Iris pigment epithelial cell (primary cell): ENCODE data around the gene AKR7A3.
A peak's percentile ranks its signal among the peaks of the same experiment; 100 is the strongest.
"Not testable (repeated sequence)": the region's sequence is repeated elsewhere in the genome, so short reads cannot be mapped to it uniquely, and the experiment has no call there.

Experiments used
- DNase-seq: peaks from one replicate; pipeline ENCODE4 v3.0.0-alpha.2; 2011; ENCODE audit warnings: low read depth

AKR7A3 gene

DNA sequence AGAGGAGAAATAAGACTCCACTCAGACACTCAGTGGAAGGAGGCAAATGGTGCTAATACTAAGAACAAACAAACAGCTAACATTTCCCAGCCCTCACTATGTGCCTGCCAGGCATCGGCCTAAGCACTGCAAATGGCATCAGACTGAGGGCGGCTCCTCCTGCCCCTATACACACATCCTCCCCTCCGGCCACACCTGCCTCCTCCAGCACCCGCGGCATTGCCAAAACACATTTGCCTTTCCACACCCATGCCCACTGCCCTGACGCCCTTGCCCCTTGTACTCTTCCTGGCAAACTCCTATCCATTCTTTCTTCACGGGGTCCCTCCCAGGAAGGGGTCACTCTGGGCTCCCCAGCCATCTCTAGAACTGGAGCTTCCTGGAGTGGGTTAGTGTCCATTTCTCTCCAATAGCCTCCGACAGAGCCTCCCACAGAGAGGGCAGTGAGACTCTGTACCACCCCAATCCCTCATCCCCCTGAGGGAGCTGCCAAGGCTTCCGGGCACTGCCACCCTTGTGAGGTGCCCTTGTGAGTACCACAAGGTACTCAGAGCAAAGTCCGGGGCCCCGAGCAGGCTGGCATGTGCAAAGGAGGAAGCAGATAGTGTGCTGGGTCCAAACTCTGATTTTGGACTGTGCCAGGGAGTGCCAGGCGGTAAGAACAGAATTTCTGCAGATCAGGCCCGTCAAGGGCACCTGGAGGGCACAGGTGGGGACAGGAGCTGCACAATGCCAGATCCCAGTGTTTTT, 959 bp downstream of the AKR7A3 start:
- no peak for DNase-seq

DNA sequence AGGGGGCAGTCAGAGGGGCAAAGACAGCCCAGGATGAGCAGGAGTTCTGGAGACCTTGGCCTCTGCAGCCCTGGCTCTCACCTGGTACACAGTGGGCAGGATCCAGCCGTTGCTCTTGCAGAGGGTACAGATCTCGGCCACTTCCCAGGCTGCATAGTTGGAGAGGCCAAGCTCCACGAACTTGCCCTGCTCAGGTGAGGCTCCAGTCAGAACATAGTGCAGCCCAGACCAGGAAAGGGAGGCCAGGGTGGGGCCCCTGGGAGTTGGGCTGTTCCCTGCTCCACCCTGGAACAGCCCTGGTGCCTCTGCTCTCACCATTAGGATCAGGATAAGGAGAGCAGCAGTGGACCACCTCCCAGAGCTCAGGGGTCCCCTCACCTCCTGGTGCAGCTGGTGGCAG, 2.8 kb downstream of the AKR7A3 start:
- not testable (repeated sequence) for DNase-seq

DNA sequence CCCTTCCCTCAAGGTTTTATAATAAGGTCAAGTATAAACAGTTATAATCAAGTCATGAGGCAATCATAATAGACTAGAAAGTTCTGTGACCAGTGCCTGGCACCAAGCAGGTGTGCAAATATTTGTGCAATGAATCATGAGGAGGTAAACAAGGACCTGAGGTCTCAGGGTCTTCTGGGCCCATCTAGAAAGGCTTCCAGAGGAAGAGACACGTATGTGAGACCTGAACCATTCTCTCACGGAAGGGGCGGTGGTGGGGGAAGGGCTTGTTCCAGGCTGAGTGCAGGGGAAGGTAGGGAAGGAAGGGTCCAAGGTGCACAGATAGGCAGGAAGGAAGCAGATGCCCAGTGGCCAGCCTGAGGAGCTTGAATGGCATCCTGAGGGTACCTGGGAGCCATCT, 3.2 kb downstream of the AKR7A3 start:
- not testable (repeated sequence) for DNase-seq

DNA sequence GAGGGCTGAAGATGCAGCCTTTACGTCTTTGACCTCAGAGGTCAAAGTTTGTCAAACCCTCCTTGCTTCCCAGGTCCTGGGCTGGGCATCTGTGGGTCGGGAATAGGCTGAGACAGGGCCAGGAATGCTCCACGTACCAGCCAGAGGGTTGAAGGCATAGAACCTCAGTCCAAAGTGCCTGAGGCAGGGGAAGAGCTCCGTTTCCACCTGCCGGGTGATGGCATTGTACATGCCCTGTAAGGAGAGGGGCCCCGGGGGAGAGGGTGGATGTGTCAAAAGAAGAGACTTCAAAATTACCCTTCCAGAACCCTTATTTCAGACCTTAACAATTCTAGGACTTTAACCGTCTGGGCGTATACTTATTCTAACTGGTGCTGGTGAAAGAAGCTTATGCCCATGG, 3.7 kb downstream of the AKR7A3 start:
- no peak for DNase-seq

DNA sequence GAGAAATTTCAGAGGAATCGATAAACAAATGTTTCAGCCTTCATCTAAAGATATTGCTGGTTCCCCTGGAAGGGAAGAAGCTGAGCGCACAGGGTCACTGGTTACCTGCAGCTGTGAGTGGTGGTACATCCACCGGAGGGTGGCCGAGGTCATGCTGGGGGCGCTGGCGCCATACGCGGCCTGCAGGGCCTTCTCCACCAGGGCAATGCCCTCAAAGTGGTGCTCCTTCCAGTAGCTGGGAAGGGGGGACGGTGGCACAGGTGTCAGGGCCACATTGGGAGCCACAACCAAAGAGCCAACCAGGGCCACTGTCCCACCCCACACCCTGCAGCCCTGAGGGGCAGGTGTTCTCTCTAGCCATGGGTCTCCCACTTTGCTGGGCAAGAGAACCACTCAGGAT, 4.7 kb downstream of the AKR7A3 start:
- no peak for DNase-seq

DNA sequence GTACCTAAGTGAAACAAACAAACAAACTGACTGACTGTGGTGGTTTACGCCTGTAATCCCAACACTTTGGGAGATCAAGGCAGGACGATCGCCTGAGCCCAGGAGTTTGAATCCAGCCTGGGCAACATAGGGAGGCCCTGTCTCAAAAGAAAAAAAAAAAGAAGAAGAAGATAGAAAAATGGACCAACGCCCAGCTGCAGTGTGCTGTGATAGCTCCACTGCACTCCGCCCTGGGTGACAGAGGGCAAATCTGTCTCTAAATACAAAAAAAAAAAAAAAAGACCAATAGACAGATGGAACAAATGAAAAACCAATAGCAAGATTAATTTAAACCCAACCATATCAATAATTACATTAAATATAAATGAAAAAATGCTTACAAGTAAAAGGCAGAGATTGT, 13.9 kb downstream of the AKR7A3 start:
- no peak for DNase-seq

DNA sequence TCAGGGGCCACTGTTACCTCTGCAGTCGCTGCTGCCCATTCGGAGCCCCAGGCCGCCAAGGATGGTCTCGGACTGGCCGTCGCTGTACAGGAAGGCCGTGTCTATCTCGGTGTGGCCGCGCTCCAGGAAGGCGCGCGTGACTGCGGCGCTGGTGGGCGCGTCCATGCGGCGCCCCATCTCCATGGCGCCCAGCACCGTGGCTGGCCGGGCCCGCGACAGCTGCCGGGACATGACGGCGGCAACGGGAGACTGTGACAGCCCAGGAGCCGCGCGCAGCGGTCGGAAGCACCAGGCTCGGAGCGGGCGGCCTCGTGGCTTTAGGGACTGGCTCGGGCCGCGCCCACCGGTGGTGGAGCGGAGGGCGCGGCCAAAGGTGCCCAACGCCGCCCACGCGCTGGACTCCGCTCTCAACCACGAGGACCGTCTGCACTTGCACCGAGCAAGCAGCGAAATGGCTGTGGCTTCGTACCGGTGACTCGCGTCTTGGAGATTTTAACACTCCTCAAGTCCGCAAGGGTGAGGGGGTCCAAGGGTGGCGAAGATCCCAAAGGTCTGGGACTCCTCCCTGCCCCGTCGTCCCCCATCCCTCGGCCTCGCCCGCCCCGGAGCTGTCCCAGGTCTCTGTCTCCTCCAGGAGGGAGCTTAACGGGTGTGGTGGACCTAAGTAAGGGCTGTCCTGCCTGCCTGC, 14.6 kb downstream of the AKR7A3 start:
- DNase-seq: not testable (repeated sequence)

DNA sequence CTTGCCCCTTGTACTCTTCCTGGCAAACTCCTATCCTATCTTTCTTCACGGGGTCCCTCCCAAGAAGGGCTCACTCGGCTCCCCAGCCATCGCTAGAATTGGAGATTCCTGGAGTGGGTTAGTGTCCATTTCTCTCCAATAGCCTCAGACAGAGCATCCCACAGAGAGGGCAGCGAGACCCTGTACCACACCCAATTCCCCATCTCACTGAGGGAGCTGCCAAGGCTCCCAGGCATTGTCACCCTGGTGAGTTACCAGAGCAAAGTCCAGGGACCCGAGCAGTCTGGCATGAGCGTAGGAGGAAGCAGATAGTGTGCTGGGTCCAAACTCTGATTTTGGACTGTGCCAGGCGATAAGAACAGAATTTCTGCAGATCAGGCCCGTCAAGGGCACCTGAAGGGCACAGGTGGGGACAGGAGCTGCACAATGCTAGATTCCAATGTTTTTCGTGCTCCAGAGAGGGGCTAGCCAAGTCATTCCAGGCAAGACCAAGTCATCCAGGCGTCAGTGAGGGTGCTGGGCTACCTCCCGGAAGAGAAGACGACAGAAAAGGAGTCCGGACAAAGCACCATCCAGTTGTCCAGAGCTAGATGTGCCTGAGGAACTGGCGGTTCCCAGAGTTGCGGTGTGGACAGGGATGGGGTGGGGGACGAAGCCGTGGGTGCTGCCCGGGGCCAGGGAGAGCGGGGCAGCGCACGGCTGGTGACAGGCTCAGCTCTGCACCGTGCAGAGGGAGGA, 15.3 kb downstream of the AKR7A3 start:
- DNase-seq: no peak

DNA sequence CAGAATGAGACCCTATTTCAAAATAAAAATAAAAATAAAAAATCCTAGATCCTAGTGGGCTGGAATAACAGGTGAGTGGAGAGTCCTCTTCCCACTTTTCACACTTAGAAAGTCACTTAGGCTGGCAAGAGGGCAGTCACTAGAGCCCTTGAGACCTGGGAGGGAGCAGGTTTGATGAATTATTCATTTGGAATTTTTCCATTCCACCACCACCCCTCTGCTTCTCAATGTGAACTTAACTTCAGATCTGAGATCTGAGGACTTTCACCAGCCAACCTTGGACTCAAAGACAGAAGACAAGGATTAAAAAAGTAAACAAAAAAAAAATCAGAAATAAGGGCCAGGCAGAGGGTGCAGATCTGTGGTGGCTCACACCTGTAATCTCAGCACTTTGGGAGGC, 16.5 kb downstream of the AKR7A3 start:
- DNase-seq: no peak

DNA sequence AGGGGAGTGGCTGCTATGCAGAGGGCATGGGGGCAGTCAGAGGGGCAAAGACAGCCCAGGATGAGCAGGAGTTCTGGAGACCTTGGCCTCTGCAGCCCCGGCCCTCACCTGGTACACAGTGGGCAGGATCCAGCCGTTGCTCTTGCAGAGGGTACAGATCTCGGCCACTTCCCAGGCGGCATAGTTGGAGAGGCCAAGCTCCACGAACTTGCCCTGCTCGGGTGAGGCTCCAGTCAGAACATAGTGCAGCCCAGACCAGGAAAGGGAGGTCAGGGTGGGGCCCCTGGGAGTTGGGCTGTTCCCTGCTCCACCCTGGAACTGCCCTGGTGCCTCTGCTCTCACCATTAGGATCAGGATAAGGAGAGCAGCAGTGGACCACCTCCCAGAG, 18.2 kb downstream of the AKR7A3 start:
- not testable (repeated sequence) for DNase-seq

DNA sequence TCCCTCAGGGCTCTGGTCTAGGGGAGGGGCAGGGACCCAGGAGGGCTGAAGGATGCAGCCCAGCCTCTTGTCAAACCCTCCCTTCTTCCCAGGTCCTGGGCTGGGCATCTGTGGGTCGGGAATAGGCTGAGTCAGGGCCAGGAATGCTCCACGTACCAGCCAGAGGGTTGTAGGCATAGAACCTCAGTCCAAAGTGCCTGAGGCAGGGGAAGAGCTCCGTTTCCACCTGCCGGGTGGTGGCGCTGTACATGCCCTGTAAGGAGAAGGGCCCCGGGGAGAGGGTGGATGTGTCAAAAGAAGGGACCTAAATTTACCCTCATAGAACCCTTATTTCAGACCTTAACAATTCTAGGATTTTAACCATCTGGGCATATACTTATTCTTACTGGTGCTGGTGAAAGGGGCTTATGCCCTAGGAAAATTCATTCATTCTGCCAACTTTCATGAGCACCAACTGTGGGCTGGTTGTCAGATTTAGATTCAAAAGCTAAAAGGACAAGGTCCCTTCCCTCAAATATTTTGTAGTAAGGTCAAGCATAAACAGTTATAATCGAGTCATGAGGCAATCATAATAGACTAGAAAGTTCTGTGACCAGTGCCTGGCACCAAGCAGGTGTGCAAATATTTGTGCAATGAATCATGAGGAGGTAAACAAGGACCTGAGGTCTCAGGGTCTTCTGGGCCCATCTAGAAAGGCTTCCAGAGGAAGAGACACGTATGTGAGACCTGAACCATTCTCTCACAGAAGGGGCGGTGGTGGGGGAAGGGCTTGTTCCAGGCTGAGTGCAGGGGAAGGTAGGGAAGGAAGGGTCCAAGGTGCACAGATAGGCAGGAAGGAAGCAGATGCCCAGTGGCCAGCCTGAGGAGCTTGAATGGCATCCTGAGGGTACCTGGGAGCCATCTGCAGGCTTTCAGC, 18.9 kb downstream of the AKR7A3 start:
- DNase-seq: not testable (repeated sequence)

DNA sequence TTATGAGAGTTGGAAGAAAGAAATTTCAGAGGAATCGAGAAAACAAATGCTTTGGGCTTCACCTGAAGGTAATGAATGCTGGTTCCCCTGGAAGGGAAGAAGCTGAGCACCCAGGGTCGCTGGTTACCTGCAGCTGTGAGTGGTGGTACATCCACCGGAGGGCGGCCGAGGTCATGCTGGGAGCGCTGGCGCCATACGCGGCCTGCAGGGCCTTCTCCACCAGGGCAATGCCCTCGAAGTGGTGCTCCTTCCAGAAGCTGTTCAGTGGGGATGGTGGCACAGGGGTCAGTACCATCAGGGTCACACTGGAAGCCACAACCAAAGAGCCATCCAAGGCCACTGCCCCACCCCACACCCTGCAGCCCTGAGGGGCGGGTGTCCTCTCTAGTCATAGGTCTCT, 20.1 kb downstream of the AKR7A3 start:
- DNase-seq: no peak

DNA sequence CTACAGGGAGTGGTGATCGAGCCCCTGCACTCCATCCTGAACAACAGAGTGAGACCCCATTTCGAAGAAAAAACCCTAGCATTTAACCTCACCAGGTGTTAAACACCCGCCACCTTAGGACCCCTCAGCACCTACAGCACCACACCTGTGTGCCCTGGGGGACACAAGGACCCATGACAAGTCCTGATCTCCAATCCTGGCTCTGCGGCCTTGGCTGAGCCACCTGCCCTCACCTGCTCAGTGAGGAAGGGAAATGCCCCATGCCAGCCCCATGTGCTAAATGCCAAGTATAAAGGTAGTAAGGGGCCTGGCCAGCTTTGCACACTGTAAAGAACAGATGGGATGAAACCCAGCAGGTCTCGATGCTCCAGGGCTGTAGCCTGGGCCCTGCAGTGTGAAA, 25.8 kb downstream of the AKR7A3 start:
- DNase-seq: no peak

DNA sequence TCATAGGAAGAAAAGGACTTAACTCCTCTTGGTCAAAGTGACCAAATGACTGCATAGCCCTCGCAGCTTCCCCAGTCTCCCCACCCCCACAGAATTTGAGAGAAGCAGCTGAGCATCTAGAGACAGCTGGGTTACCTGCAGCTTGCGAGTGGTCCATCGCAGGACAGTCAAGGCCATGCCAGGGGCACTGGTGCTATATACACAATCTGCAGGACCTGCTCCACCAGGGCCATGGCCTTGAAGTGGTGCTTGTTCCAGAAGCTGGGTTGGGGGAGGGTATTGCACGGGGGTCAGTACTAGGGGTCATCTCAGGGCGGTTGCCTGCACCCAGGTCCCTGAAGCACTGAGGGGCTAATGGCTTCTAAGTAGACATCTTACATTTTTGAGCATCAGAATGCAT, 26.5 kb downstream of the AKR7A3 start:
- no peak for DNase-seq

DNA sequence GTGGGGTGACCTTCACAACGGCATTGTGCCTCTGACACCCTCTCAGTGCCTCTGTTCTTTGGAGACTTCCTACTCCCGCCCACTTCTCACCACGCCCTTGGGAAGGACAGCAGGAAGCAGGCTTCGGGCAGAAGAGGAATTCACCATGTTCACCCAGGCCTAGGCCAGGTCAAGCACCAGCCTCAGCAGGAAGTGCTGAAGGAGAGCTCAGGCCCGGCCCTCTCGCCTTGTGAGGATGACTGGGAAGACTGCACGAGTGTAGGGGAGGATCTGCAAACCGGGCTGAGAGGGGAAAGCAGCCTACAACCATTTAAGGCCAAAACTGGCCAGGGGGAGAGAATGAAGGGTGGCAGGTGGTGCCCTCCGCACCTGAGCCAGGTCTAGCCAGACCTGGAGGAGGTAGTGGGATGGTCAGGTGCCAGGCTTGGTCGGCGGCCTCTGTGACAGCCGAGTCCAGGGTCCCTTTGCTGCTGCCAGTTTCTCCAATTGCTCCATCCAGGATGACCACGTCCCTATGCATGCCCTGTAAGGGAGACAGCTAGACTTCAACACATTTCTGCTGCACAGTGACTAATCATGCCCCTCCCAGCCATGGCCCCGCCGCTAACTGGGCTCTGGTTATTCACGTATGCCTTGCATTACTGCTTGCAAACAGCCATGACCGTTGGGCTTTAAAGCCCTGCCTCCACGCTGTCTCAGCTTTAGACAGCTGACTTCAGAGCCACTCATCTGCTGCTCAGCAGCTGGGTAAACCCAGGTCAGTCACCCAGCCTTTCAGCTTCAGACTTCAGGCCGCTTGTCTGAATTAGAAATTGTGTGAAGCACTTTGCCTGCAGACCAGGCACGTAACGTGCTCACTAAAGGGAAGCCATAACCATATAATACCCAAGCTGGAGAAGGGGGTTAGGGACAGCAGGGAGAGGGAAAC, 28.1 kb downstream of the AKR7A3 start:
- DNase-seq: peak; percentile 89

DNA sequence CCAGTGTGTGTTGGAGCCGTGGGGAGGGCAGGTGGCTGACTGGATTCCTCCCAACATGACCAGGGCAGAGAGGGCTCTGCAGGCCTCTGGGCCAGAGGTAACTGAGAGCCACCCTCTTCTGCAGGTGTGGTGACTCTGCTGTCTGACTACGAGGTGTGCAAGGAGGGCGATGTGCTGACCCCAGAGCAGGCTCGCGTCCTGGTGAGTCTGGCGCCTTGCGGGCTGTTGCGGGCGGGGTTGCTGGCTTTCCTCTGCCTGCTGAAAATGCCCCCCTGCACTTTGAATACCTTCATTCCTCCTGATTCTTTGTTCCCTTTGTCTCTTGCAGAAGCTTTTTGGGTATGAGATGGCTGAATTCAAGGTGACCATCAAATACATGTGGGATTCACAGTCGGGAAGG, 30.2 kb downstream of the AKR7A3 start:
- DNase-seq: no peak

DNA sequence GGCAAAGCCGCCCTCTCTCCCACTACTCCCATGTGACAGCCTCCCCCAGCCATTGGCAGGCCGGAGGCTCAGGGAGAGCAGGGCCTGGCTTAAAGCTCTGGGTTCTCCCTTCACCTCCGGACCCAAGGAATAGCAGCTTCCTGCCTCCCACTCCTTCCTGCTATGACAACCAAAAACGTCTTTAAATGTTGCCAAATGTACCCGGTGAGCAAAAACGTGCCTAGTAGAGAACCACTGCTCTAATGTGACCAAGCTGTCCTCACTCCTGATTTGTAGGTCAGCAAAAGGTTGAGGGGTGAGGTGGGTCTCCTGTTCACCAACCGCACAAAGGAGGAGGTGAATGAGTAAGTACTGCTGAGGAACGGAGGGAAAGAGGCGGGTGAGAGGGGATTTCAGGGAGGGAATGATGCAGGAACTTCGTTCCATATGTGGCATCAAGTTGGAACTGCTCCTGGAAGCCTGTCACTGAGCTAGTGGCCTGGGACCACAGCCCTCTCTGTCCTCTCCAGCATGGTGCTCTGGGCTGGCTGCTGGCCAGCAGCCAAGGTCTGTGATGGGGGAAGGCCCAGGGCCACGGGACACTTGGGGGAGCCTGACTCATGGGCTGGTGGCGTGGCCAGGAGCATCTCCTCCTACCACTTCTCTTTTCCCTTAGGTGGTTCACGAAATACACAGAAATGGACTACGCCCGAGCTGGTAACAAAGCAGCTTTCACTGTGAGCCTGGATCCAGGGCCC, 31.2 kb downstream of the AKR7A3 start:
- DNase-seq: peak; percentile 36

DNA sequence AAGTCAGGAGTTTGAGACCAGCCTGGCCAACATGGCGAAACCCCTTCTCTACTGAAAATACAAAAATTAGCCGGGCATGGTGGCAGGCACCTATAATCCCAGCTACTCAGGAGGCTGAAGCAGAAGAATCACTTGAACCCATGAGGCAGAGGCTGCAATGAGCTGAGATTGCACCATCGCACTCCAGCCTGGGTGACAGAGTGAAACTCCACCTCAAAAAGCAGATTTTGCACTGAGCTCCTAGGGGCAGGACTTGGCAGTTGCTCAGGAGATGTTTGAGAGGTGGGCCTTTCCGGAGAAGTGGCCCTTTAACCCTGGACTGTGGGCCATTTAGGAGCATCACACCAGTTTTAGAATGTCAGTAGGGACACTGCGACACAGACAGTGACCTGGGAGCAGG, 32.3 kb downstream of the AKR7A3 start:
- DNase-seq: not testable (repeated sequence)

DNA sequence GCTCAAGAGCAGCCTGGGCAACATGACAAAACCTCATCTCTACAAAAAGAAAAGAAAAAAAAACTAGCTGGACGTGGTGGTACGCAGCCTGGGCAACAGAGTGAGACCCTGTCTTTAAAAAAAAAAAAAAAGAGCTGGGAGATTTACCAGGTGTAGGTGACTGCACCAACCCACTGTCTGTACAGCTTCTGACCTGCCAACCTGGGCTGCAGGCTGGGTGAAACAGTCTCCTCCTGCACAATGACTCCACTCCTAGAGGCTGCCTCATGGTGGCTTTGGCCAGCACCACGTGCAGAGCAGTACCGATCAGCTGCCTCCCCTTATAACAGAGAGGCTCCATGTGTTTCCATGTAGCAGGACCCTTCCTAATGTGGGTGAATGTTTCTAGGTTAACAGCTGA, 33.3 kb downstream of the AKR7A3 start:
- DNase-seq: no peak

DNA sequence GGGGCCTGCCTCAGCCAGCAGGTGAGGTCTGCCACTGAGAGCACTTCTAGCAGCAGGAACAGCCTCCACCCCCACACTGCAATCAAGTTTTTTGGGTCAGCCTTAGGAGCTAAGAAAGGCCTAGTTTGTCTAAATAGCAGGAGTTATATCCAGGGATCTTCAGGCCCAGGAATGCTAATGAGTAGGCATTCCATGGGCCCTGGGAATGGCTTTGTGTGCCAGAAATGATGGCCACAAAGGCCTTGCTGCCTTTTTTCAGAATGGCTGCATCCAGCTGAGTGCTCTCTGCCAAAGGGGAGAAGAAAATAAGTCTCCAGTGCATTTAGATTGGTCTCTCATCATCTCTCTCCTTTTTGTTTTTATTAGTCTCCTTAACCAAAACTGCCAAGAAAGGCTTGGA, 34.2 kb downstream of the AKR7A3 start:
- DNase-seq: no peak
